ENCODE measurements around the gene ANGPTL3.

The ANGPTL3 gene

DNA sequence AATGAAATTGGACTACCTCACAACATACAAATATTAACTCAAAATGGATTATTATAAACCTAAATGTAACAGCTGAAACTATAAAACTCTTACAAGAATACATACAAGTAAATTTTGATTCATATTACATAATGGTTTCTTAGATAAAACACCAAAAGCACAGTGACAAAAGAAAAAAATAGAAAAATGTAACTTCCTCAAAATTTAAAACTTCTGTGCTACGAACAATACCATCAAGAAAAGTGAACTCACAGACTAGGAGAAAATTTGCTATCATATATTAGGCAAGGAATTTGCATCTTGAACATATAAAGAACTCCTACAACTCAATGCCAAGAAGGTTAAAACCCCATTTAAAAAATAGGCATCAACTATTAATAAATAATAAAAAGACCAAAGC is 31.2 kb downstream of the ANGPTL3 start:
- DNase-seq, result no peak

DNA sequence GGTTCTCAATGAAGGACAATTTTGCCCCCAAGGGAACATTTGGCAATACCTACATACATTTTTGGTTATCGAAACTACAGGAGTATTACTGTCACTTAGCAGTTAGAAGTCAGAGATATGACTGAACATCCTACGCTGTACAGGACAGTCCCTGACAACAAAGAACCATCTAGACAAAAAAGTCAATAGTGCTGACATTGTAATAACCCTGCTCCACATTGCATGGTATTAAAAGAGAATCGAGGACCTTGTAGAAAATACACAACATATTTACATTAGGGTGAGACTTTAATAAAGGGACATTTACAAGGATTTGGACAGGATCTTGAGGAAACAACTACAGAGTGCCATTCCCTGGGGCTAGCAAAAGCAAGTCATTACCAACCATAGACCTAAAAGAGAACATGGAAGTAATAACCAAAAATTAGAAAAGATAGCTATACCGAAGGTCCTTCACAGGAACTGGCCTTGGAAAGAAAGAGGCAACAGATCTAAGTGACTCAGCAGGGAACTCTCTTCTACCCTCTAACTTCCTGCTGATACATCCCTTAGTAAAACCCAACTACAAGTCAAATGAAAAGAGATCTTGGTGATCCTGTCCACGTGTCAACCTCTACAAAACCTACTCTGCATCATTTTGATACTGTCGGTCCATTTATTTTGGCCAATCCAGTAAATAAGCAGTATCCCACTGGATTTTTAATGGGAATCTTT is 40.2 kb downstream of the ANGPTL3 start:
- no peak for DNase-seq

DNA sequence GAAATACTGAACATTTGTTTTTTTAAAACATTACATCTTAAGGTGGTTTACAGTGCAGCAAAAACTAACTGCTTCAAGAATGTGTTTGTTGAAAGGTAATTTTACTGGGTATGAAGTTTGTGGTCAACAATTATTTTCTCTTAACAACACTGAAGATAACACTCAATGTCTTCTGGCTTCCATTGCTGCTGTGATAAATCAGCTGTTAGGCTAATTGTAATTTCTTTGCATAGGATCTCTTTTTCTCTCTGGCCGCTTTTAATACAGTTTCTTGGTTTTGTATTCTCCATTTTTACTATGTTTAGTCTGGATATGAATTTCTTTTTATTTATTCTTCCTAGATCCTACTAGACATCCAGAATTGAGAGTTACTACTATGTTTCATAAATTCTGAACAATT is 46.0 kb downstream of the ANGPTL3 start:
- DNase-seq, result no peak

DNA sequence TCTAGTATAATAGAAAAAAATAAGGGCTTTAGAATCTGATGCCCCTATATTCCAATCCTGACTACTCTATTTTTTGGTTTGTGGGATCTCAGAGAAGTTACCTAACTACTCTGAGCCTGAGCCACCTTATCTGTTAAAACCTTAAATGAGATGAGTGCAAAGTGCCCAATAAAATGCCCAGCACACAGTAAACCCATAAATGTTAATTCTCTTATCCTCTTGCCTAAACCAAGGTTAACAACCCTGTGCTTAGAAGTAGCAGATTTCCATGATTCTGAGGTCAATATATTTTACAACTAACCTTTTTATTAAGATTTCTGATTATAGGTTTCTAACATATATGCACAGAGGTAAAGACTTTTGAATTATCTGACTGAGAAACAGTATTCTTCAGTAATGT is 55.1 kb downstream of the ANGPTL3 start:
- DNase-seq, result no peak

DNA sequence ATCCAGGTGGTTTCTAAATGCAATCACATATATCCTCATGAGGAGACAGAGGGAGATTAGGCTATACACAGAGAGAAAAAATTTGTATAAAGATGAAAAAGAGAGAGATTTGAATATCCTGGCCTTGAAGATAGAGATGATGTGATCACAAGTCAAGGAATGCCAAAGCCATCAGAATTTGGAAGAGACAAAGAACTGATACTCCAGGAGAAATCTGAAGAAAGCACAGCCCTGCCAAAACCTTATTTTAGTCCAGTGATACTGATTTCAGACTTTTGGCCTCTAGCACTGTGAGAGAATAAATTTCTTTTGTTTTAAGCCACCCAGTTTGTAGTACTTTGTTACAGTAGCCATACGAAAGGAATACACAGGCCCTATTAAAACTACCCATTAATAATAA is 57.4 kb downstream of the ANGPTL3 start:
- no peak for DNase-seq
